Adrenal gland (tissue), 12 donors: ENCODE measurements around the gene CDH4. TPM values are rescaled to one million over a fixed set of nuclear protein-coding genes. Genes with fewer than 3 reads are reported as not detected.

Source experiments
- DNase-seq, 7 donors: peaks; one replicate each; pipeline ENCODE4 v3.0.0-alpha.2; 2019 to 2020
- H3K27ac ChIP-seq, 5 donors: fragments of 200-600 bp; sonication (generic) in 4 of 5; 1 replicate in 3 of 5; 2 replicates in 2 of 5; pipeline versions ENCODE4 v1.5.1 to v1.8.0; 2016 to 2020; ENCODE audit warnings: mild to moderate bottlenecking in 1 of 5
- H3K27me3 ChIP-seq: fragments of 200-600 bp; 2 replicates; pipeline ENCODE4 v1.8.0; 2021
- H3K36me3 ChIP-seq, 2 donors: fragments of 200-600 bp; replicated peaks in 1 of 2; 1 replicate in 1 of 2; 2 replicates in 1 of 2; pipeline versions ENCODE4 v1.5.1 to v1.8.0; 2018 to 2022
- H3K4me1 ChIP-seq, 2 donors: fragments of 200-600 bp; replicated peaks in 1 of 2; 1 replicate in 1 of 2; 2 replicates in 1 of 2; pipeline versions ENCODE4 v1.5.1 to v1.8.0; 2018 to 2021
- H3K4me3 ChIP-seq, 4 donors: fragments of 200-600 bp; sonication (generic) in 3 of 4; one replicate each; pipeline ENCODE4 v1.5.1; 2016 to 2018
- H3K9me3 ChIP-seq, 3 donors: fragments of 200-600 bp; sonication (generic) in 1 of 3; replicated peaks in 1 of 3; 1 replicate in 2 of 3; 2 replicates in 1 of 3; pipeline versions ENCODE4 v1.5.1 to v1.8.0; 2016 to 2021
- POLR2A ChIP-seq, 2 donors: fragments of 450-650 bp; IDR thresholded peaks; one replicate each; pipeline ENCODE4 v1.6.1; 2017; ENCODE audit warnings: antibody characterized with exemption in 2 of 2, mild to moderate bottlenecking in 2 of 2, moderate library complexity in 1 of 2
- WGBS, 4 donors: extraction: QIAGEN DNeasy Blood & Tissue Kit in 2 of 4; methylation state at CpG; one replicate each; pipeline versions ENCODE4 v1.1.5 to v1.1.7; 2013 to 2017; 5-methylcytosine and 5-hydroxymethylcytosine counted together
- intact Hi-C, 2 donors: fragments of 100-400 bp; cut with DNase I; formaldehyde crosslinking; loops; one replicate each; pipeline versions ENCODE4 v1.14.1 to v1.15.0; 2022 to 2023
- polyA plus RNA-seq, 3 donors: library from polyadenylated mRNA; stranded (reverse); fragments of 200-250 nt in 2 of 3; fragments of 350-450 nt in 1 of 3; fragmentation: Illumina TruSeq in 1 of 3; extraction: RNeasy Lipid Tissue Mini Kit (QIAGEN cat#74804) in 1 of 3; gene quantifications; one replicate each; pipeline ENCODE4 v1.2.3, GENCODE V29; 2013 to 2014
- total RNA-seq, 9 donors: library from RNA; depleted of rRNA in 4 of 9; stranded (reverse); fragments of >200 nt in 4 of 9; fragments of 120-200 nt in 1 of 9; fragmentation: NEBNext Ultra II Directional in 1 of 9; extraction: Animal tissue kit (Norgen Biotek cat#: 25700) in 1 of 9; gene quantifications; one replicate each; pipeline versions ENCODE4 v1.1.0 to v1.2.4, GENCODE V29; 2013 to 2023
- TF ChIP-seq, protein P1 (sequence below), 6 experiments: fragments of 450-650 bp in 4 of 6; fragments of 200-600 bp in 2 of 6; sonication (generic) in 1 of 6; IDR thresholded peaks; 1 replicate in 5 of 6; 2 replicates in 1 of 6; pipeline versions ENCODE4 v1.5.1 to v1.8.0; 2016 to 2021; ENCODE audit warnings: antibody characterized with exemption in 6 of 6, mild to moderate bottlenecking in 2 of 6, moderate library complexity in 1 of 6
- donor health status: healthy with polysubstance abuse.
- donor health status: Bipolar disorder and iron deficiency.
- donor health status: DM: yes; HTN: yes; CAD: no.
- donor health status: DM: no; HTN: no; CAD: no.
- donor health status: DM: no; HTN: no; CAD: no.
- donor health status: DM: yes; HTN: yes; CAD: no.

The CDH4 gene
- total and polyA plus RNA-seq, 12 donors, result 0.08 to 0.53 (median 0.20) TPM; not detected in 3

DNA sequence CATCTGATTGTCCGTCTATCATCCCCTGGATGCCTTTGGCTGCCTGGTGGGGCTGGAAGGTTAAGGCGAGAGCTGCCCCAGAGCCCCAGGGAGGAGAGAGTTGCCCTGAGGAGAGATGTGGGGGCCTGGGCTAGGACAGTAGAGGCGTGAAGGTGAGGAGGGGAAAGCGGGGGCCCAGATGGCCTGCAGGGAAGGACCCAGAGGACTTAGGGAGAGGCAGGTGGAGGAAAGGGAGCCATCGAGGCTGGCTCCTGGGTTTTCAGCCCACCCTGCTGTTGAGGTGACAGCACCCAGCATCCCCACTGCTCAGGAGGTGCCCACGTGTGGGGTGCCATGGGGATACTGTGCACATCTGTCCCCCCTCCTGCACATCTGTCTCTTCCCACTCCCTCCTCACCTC lies 539.9 kb downstream of the CDH4 start:
- H3K4me1 ChIP-seq, result no peaks in the 10 kb centered on the region
- no peak overlapping the region for H3K27ac ChIP-seq
- no peak overlapping the region for H3K4me3 ChIP-seq
- no peaks in the 10 kb centered on the region for H3K9me3 ChIP-seq
- TF ChIP-seq POLR2A (IDR thresholded peaks at IDR 0.05), result no peak
- TF ChIP-seq, protein P1, sequence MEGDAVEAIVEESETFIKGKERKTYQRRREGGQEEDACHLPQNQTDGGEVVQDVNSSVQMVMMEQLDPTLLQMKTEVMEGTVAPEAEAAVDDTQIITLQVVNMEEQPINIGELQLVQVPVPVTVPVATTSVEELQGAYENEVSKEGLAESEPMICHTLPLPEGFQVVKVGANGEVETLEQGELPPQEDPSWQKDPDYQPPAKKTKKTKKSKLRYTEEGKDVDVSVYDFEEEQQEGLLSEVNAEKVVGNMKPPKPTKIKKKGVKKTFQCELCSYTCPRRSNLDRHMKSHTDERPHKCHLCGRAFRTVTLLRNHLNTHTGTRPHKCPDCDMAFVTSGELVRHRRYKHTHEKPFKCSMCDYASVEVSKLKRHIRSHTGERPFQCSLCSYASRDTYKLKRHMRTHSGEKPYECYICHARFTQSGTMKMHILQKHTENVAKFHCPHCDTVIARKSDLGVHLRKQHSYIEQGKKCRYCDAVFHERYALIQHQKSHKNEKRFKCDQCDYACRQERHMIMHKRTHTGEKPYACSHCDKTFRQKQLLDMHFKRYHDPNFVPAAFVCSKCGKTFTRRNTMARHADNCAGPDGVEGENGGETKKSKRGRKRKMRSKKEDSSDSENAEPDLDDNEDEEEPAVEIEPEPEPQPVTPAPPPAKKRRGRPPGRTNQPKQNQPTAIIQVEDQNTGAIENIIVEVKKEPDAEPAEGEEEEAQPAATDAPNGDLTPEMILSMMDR (IDR thresholded peaks at IDR 0.05), result no peak
- H3K36me3 ChIP-seq, result no peaks in the 10 kb centered on the region
- DNase-seq, result no peak
- WGBS, 4 donors, result 50 to 75% (median 67%) methylated on average over 6 of the region's 6 CpGs
- H3K27me3 ChIP-seq, result no peaks in the 10 kb centered on the region
- intact Hi-C loops, result no loop called here

DNA sequence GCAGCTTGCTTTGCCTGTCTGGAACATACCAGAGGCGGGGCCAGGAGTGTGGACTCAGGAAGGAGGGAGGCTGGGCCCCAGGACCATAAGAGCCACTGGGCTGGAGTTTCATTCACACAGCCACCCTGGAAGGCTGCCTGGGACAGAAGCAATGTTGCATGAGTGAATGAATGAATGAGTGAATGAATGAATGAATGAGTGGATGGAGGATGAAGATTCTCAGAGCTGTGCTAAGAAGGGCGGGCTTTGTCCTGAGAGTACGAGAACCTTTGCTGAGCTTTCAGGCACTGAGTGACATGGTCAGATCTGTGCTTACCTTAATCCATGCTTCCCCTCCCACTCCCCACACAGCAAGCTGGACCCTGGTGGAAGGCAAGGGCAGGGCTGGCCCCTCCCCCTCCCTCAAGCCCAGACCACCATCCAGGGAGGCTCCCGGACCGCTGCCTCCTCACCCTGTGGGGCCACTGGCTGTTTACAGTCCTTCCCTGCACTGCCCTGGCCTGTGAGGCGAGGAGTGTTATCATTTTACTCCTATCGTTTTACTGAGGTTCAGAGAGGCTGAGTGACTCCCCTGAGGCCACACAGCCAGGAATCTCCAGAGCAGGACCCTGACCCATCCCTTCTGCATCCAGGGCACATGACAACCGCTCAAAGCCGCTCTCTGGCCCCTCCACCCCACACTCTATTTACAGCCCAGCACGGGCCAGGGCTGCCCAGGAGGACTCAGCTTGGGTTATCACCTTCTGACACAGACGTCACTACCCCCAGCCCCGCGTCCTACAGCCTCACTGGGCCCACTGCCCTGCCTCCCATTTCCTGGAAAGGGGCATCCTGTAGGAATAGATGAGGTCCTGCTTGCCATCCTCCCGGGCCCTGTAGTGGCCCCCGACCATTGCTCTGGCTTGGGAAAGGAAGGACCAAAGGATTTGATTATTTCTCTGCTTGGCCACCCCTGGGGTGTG lies 543.9 kb downstream of the CDH4 start:
- no peaks in the 10 kb centered on the region for H3K9me3 ChIP-seq
- H3K36me3 ChIP-seq, result no peaks in the 10 kb centered on the region
- H3K27ac ChIP-seq, result no peak overlapping the region
- intact Hi-C loops, result no loop called here
- WGBS, 4 donors, result 55 to 65% (median 63%) methylated on average over 11 to 15 of the region's 15 CpGs
- H3K4me3 ChIP-seq, result no peak overlapping the region
- TF ChIP-seq, protein P1 (IDR thresholded peaks at IDR 0.05), result no peak
- no peak for TF ChIP-seq POLR2A (IDR thresholded peaks at IDR 0.05)
- DNase-seq, result no peak
- peaks cover 14% of the 10 kb centered on the region for H3K27me3 ChIP-seq
- no peaks in the 10 kb centered on the region for H3K4me1 ChIP-seq

DNA sequence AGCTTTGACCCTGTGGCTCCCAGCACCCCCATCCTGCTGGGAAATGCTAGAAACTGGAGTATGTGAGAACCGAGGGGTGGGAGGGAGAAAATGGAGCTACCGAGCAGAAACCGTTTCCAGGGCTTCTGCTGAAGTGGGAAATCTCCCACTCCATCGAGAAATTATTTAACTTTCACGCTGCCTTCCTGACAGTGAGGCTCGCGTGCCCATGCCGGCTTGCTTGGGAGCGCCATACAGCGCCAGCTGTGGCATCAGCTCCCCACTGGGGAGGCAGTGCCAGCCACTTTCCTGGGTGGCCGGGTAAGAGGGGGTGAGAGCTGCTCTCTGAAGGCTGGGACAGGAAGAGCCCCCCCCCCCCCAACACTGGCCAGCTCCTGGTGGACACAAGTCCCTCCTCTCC lies 544.7 kb downstream of the CDH4 start:
- DNase-seq, result no peak
- Histone ChIP-seq H3K36me3 (no peaks in the 10 kb centered on the region), H3K27me3 (peaks cover 17% of the 10 kb centered on the region), H3K9me3 (no peaks in the 10 kb centered on the region), H3K4me1 (no peaks in the 10 kb centered on the region), H3K27ac (no peak overlapping the region), H3K4me3 (no peak overlapping the region)
- TF ChIP-seq POLR2A (IDR thresholded peaks at IDR 0.05), result no peak
- TF ChIP-seq, protein P1 (IDR thresholded peaks at IDR 0.05), result no peak
- intact Hi-C loops, result no loop called here
- WGBS, 4 donors, result 50 to 63% (median 55%) methylated on average over 10 to 11 of the region's 11 CpGs

DNA sequence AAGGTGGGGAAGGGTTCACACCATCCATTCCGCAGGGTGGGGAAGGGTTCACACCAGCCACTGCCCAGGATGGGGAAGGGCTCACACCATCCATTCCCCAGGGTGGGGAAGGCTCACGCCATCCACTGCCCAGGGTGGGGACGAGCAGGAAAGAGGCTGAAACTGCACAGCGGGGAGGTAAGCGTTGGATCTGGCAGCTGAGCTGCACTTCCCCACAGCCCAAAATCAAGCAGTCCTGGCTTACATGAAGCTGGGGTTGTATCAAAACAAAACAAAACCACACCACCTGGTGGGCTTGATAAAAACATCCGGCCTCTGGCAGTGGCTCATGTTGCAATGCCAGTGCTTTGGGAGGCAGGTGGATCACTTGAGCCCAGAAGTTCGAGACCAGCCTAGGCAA lies 545.1 kb downstream of the CDH4 start:
- no peak for DNase-seq
- Histone ChIP-seq H3K27ac (no peak overlapping the region), H3K4me1 (no peaks in the 10 kb centered on the region), H3K4me3 (no peak overlapping the region), H3K9me3 (no peaks in the 10 kb centered on the region), H3K27me3 (peaks cover 17% of the 10 kb centered on the region), H3K36me3 (no peaks in the 10 kb centered on the region)
- TF ChIP-seq POLR2A (IDR thresholded peaks at IDR 0.05), result no peak
- TF ChIP-seq, protein P1 (IDR thresholded peaks at IDR 0.05), result no peak
- WGBS, 4 donors, result 64 to 70% (median 68%) methylated on average over 7 of the region's 7 CpGs
- intact Hi-C loops, result no loop called here
